K562 (cell line): ENCODE results near the gene MMRN1. TPM values are rescaled to one million over a fixed set of nuclear protein-coding genes. Genes with fewer than 3 reads are reported as not detected.
A peak's percentile ranks its signal among the peaks of the same experiment; 100 is the strongest.

ENCODE experiments used
- ATAC-seq: fragments of 200-7000 bp; cut with Tn5 transposase; 3 replicates; pipeline ENCODE4 v1.9.1; 2020; ENCODE audit warnings: moderate library complexity
- BruUV-seq: library from RNA; stranded (reverse); fragments of 400-500 nt; replicated peaks from 2 replicates; lab custom pipeline; 2021; lab: Mats Ljungman, UMichigan
- CTCF ChIA-PET: fragments of 300-600 bp; formaldehyde crosslinking; extraction: SDS; loops from one replicate; lab custom pipeline; 2021; ENCODE audit warnings: low intra/inter-chr PET ratio; lab: Yijun Ruan, JAX
- POLR2A ChIA-PET: fragments of 300-600, 350-650 bp; sonication (Branson Sonifier 250); formaldehyde crosslinking; extraction: SDS; loops from one replicate; lab custom pipeline; 2021; ENCODE audit warnings: antibody characterized with exemption, inconsistent platforms; lab: Yijun Ruan, JAX
- DNase-seq, 4 experiments: peaks; one replicate each; pipeline versions ENCODE4 v3.0.0 to v3.0.0-alpha.2; 2011 to 2018; ENCODE audit warnings: low spot score in 3 of 4, mixed read lengths in 3 of 4; ENCODE audit errors: extremely low read depth in 1 of 4
- FAIRE-seq: peaks from 2 replicates; lab custom pipeline; 2011; peaks lifted over from hg19 to GRCh38; lab: Jason Lieb, UNC
- H2AFZ ChIP-seq: 2 replicates; pipeline ENCODE4 v1.6.0; 2011; ENCODE audit warnings: low read depth, low read length, control low read depth, inconsistent platforms
- H3K27ac ChIP-seq: fragments of 200-600 bp; 3 replicates; pipeline ENCODE4 v1.8.0; 2011; ENCODE audit warnings: low read depth, mild to moderate bottlenecking, control low read depth, inconsistent platforms, low read length, moderate library complexity, mixed read lengths; ENCODE audit errors: extremely low read depth
- H3K27me3 ChIP-seq, 2 experiments: fragments of 300-600 bp in 1 of 2; 2 replicates in 1 of 2; 3 replicates in 1 of 2; pipeline versions ENCODE4 v1.6.0 to v1.8.0; 2011; ENCODE audit warnings: inconsistent platforms in 2 of 2, low read length in 2 of 2, mild to moderate bottlenecking in 1 of 2, mixed read lengths in 1 of 2, moderate library complexity in 1 of 2; ENCODE audit not compliant: control insufficient read depth in 2 of 2, insufficient read depth in 2 of 2
- H3K36me3 ChIP-seq: fragments of 300-600 bp; 3 replicates; pipeline ENCODE4 v1.8.0; 2011; ENCODE audit warnings: mild to moderate bottlenecking, low read length, inconsistent platforms; ENCODE audit not compliant: control insufficient read depth, insufficient read depth
- H3K4me1 ChIP-seq, 2 experiments: fragments of 200-600 bp in 1 of 2; replicated peaks in 1 of 2; 2 replicates in 1 of 2; 3 replicates in 1 of 2; pipeline versions ENCODE4 v1.5.1 to v1.8.0; 2011; ENCODE audit warnings: inconsistent platforms in 2 of 2, low read length in 2 of 2, mild to moderate bottlenecking in 1 of 2, mixed read lengths in 1 of 2, moderate library complexity in 1 of 2; ENCODE audit not compliant: control insufficient read depth in 2 of 2, insufficient read depth in 2 of 2
- H3K4me2 ChIP-seq: 2 replicates; pipeline ENCODE4 v1.6.1; 2011; ENCODE audit warnings: low read length, control low read depth, inconsistent platforms, mixed read lengths; ENCODE audit not compliant: insufficient read depth
- H3K4me3 ChIP-seq: fragments of 200-600 bp; sonication (generic), shearing (Covaris generic); 2 replicates; pipeline ENCODE4 v1.5.1; 2016; ENCODE audit warnings: control low read depth, inconsistent platforms
- H3K79me2 ChIP-seq: fragments of 200-600 bp; 3 replicates; pipeline ENCODE4 v1.8.0; 2011; ENCODE audit warnings: low read length, inconsistent platforms; ENCODE audit not compliant: control insufficient read depth, insufficient read depth
- H3K9ac ChIP-seq, 2 experiments: 2 replicates each; pipeline versions ENCODE4 v1.6.0 to v1.6.1; 2011; ENCODE audit warnings: low read depth in 2 of 2, low read length in 2 of 2, control low read depth in 1 of 2, inconsistent platforms in 1 of 2, mild to moderate bottlenecking in 1 of 2, mixed read lengths in 1 of 2; ENCODE audit not compliant: insufficient read depth in 1 of 2
- H3K9me1 ChIP-seq: one replicate; pipeline ENCODE4 v1.6.0; 2011; ENCODE audit warnings: inconsistent platforms, mild to moderate bottlenecking, low read length, moderate library complexity; ENCODE audit not compliant: control insufficient read depth, insufficient read depth
- H3K9me3 ChIP-seq: replicated peaks from 2 replicates; pipeline ENCODE4 v1.5.1; 2011; ENCODE audit warnings: low read depth, low read length, inconsistent platforms; ENCODE audit not compliant: control insufficient read depth, insufficient read depth
- H4K20me1 ChIP-seq: replicated peaks from 2 replicates; pipeline ENCODE4 v1.6.1; 2011; ENCODE audit warnings: low read length, inconsistent platforms, mixed read lengths; ENCODE audit not compliant: control insufficient read depth, insufficient read depth
- ARID2 ChIP-seq: fragments of 450-650 bp; IDR thresholded peaks from 2 replicates; pipeline ENCODE4 v1.6.1; 2017; ENCODE audit warnings: antibody characterized with exemption, mild to moderate bottlenecking
- CTCF ChIP-seq, 3 experiments: IDR thresholded peaks in 2 of 3; conservative IDR thresholded peaks in 1 of 3; 2 replicates each; pipeline ENCODE4 v1.5.1; 2011 to 2012; ENCODE audit warnings: low read length in 3 of 3, mild to moderate bottlenecking in 3 of 3, control low read depth in 2 of 3, improper control_type of control experiment in 1 of 3, inconsistent platforms in 1 of 3, low read depth in 1 of 3, mixed read lengths in 1 of 3, moderate library complexity in 1 of 3; ENCODE audit not compliant: insufficient read depth in 2 of 3
- HBP1 ChIP-seq: fragments of 450-650 bp; formaldehyde crosslinking; IDR thresholded peaks from 2 replicates; pipeline ENCODE4 v1.4.0; 2022; ENCODE audit warnings: missing genetic modification characterization
- MTA2 ChIP-seq: fragments of 450-650 bp; IDR thresholded peaks from 2 replicates; pipeline ENCODE4 v1.6.1; 2016; ENCODE audit warnings: low read depth
- RAD21 ChIP-seq, 2 experiments: fragments of 250-450 bp in 1 of 2; fragments of 450-650 bp in 1 of 2; sonication (Bioruptor Pico) in 1 of 2; formaldehyde crosslinking in 1 of 2; IDR thresholded peaks in 1 of 2; conservative IDR thresholded peaks in 1 of 2; 2 replicates each; pipeline versions ENCODE4 v1.4.0 to v1.8.0; 2020 to 2022; ENCODE audit warnings: mild to moderate bottlenecking in 2 of 2, moderate library complexity in 1 of 2
- STAT5A ChIP-seq: IDR thresholded peaks from 2 replicates; pipeline ENCODE4 v1.6.1; 2012; ENCODE audit warnings: low read length, inconsistent platforms, borderline replicate concordance
- YBX1 ChIP-seq: fragments of 450-650 bp; IDR thresholded peaks from 2 replicates; pipeline ENCODE4 v1.7.1; 2016; ENCODE audit warnings: mild to moderate bottlenecking
- ZNF311 ChIP-seq: fragments of 250-450 bp; sonication (Bioruptor Pico); IDR thresholded peaks from 2 replicates; pipeline ENCODE4 v1.4.0; 2020; ENCODE audit warnings: mild to moderate bottlenecking, moderate library complexity
- WGBS: fragments of 100-300 bp; shearing (Covaris generic); methylation state at CpG from one replicate; pipeline ENCODE4 v1.1.6; 2016; ENCODE audit warnings: low coverage, mixed read lengths; ENCODE audit not compliant: insufficient coverage; ENCODE audit errors: missing lambda C conversion rate; 5-methylcytosine and 5-hydroxymethylcytosine counted together
- in situ Hi-C: fragments of 300-500 bp; cut with MboI; formaldehyde crosslinking; loops from 4 replicates; pipeline ENCODE4 v1.15.0; 2018; ENCODE audit warnings: inconsistent platforms, mixed read lengths
- intact Hi-C: fragments of 100-400 bp; cut with micrococcal nuclease; formaldehyde crosslinking; loops from 2 replicates; pipeline ENCODE4 v1.14.2; 2022
- polyA plus RNA-seq, 8 experiments: library from polyadenylated mRNA; depleted of rRNA in 4 of 8; stranded (reverse) in 5 of 8; unstranded in 3 of 8; fragments of >200 nt; fragmentation: Nextera tagmentation in 2 of 8; fragmentation: Illumina TruSeq in 1 of 8; extraction: Ambion mirVana in 2 of 8; extraction: Trizol in 1 of 8; gene quantifications; 2 replicates each; pipeline versions ENCODE4 v1.2.1 to v1.2.3, GENCODE V29; 2011 to 2014; ENCODE audit warnings: inconsistent platforms in 1 of 8, missing spikeins in 1 of 8
- total RNA-seq, 7 experiments: library from RNA; depleted of rRNA in 6 of 7; stranded (reverse); fragments of >200 nt in 6 of 7; fragmentation: Illumina TruSeq in 2 of 7; extraction: Trizol in 2 of 7; gene quantifications; 2 replicates each; pipeline versions ENCODE4 v1.2.1 to v1.2.3, GENCODE V29; 2011 to 2021; ENCODE audit warnings: low replicate concordance in 1 of 7

The MMRN1 gene
- total and polyA plus RNA-seq, 9 of the 15 experiments (the other 6 are each of a cell fraction or from before 2014, with no cell fraction given) = 0.01 to 0.06 (median 0.02) TPM; not detected in 6

GRCh38 chr4:89949782-89950387, 55.2 kb downstream of the MMRN1 start:
- Histone ChIP-seq H3K9ac (no peak overlapping the region), H3K4me2 (no peak overlapping the region), H3K36me3 (no peaks in the 10 kb centered on the region), H2AFZ (no peak overlapping the region), H3K27ac (no peak overlapping the region), H4K20me1 (no peaks in the 10 kb centered on the region), H3K9me3 (no peaks in the 10 kb centered on the region), H3K9me1 (no peaks in the 10 kb centered on the region), H3K79me2 (no peaks in the 10 kb centered on the region), H3K4me3 (no peak overlapping the region), H3K27me3 (no peaks in the 10 kb centered on the region), H3K4me1 (no peaks in the 10 kb centered on the region)
- BruUV-seq = no TSS peak
- 2% methylated on average over 2 of the region's 2 CpGs for WGBS
- FAIRE-seq = no peak
- intact Hi-C loops = no loop called here
- no peak for DNase-seq
- no peak for ATAC-seq
- in situ Hi-C loops = no loop called here
- POLR2A ChIA-PET = no interaction called here
- TF ChIP-seq RAD21 (CRISPR knock-in tag; conservative IDR thresholded peaks at IDR 0.05 in 1 of 2, IDR thresholded peaks at IDR 0.05 in 1 of 2) (peak in 1 of 2 experiments; percentile 35; a peak in 2 of 4 replicates), HBP1 (CRISPR knock-in tag) (no peak), CTCF (IDR thresholded peaks at IDR 0.05 in 2 of 3, conservative IDR thresholded peaks at IDR 0.05 in 1 of 3; ENCODE audit: insufficient read depth in 2 of 3, low read depth in 1 of 3, low read length in 3 of 3) (peak in 1 of 3 experiments; percentile 25; a peak in 2 of 6 replicates), STAT5A (no peak), ARID2 (no peak), MTA2 (no peak), ZNF311 (CRISPR knock-in tag) (no peak), YBX1 (no peak)
- CTCF ChIA-PET = no interaction called here
